Lung (tissue), 12 donors: Measurements from ENCODE around the gene TOM1L2. TPM values are rescaled to one million over a fixed set of nuclear protein-coding genes. Genes with fewer than 3 reads are reported as not detected.
A peak's percentile ranks its signal among the peaks of the same experiment; 100 is the strongest.

Experiments
- ATAC-seq: fragments of 200-7000 bp; cut with Tn5 transposase; one replicate; pipeline ENCODE4 v1.9.1; 2020; ENCODE audit warnings: moderate number of reproducible peaks; ENCODE audit not compliant: insufficient read depth, low FRiP score
- DNase-seq, 3 donors: peaks; one replicate each; pipeline ENCODE4 v3.0.0-alpha.2; 2013 to 2017
- H3K27ac ChIP-seq, 2 donors: one replicate each; pipeline ENCODE4 v1.5.1; 2013; ENCODE audit warnings: mild to moderate bottlenecking in 2 of 2, moderate library complexity in 2 of 2, control low read depth in 1 of 2, inconsistent platforms in 1 of 2, low read depth in 1 of 2, low read length in 1 of 2
- H3K27me3 ChIP-seq, 3 donors: one replicate each; pipeline ENCODE4 v1.5.1; 2013; ENCODE audit warnings: low read length in 2 of 3; ENCODE audit not compliant: control insufficient read depth in 3 of 3, insufficient read depth in 3 of 3
- H3K36me3 ChIP-seq, 4 donors: one replicate each; pipeline ENCODE4 v1.5.1; 2013; ENCODE audit warnings: low read length in 4 of 4, mild to moderate bottlenecking in 1 of 4, moderate library complexity in 1 of 4; ENCODE audit not compliant: control insufficient read depth in 4 of 4, insufficient read depth in 4 of 4
- H3K4me1 ChIP-seq, 5 donors: one replicate each; pipeline ENCODE4 v1.5.1; 2013; ENCODE audit warnings: low read length in 5 of 5, mild to moderate bottlenecking in 2 of 5, moderate library complexity in 1 of 5; ENCODE audit not compliant: control insufficient read depth in 5 of 5, insufficient read depth in 5 of 5
- H3K4me3 ChIP-seq: one replicate; pipeline ENCODE4 v1.5.1; 2013; ENCODE audit warnings: mild to moderate bottlenecking, control low read depth, moderate library complexity
- H3K9ac ChIP-seq, 2 donors: one replicate each; pipeline ENCODE4 v1.5.1; 2013; ENCODE audit warnings: low read length in 2 of 2, control low read depth in 1 of 2; ENCODE audit not compliant: insufficient read depth in 1 of 2
- H3K9me3 ChIP-seq, 4 donors: one replicate each; pipeline ENCODE4 v1.5.1; 2013; ENCODE audit warnings: low read length in 3 of 4, mild to moderate bottlenecking in 1 of 4, moderate library complexity in 1 of 4; ENCODE audit not compliant: control insufficient read depth in 4 of 4, insufficient read depth in 3 of 4
- CTCF ChIP-seq: IDR thresholded peaks from 2 replicates; pipeline ENCODE4 v1.5.1; 2012; ENCODE audit warnings: mild to moderate bottlenecking; ENCODE audit errors: control extremely low read depth, extremely low read depth
- WGBS, 2 donors: extraction: QIAGEN DNeasy Blood & Tissue Kit; methylation state at CpG; one replicate each; pipeline ENCODE4 v1.1.7; 2013; 5-methylcytosine and 5-hydroxymethylcytosine counted together
- polyA plus RNA-seq, 2 donors: library from polyadenylated mRNA; stranded (reverse); fragments of 200-250 nt; gene quantifications; one replicate each; pipeline ENCODE4 v1.2.1, GENCODE V29; 2013
- total RNA-seq, 2 donors: library from RNA; depleted of rRNA in 1 of 2; stranded (reverse); fragments of >200 nt in 1 of 2; gene quantifications; one replicate each; pipeline ENCODE4 v1.2.1, GENCODE V29; 2014 to 2021
- donor health status: control.
- donor health status: control.
- donor health status: Bipolar disorder and iron deficiency.
- donor health status: healthy.
- donor health status: DM: yes; HTN: yes; CAD: no.

TOM1L2 gene
- total and polyA plus RNA-seq, 4 donors = 21.5 to 56.5 (median 35.8) TPM

- WGBS, 2 donors = 84 to 89% methylated on average over 2 of the region's 2 CpGs
- no peak for ATAC-seq
- no peak for TF ChIP-seq CTCF
- H3K36me3 ChIP-seq = peaks cover 0 to 20% (median 5%) of the 10 kb centered on the region in 4 donors
- DNase-seq = no peak
- no peaks in the 10 kb centered on the region for H3K27me3 ChIP-seq
- no peaks in the 10 kb centered on the region for H3K9me3 ChIP-seq
- H3K4me1 ChIP-seq = peaks cover 0 to 10% (median 0%) of the 10 kb centered on the region in 5 donors
- no peak overlapping the region for H3K9ac ChIP-seq
- H3K27ac ChIP-seq = no peak overlapping the region
- H3K4me3 ChIP-seq = no peak overlapping the region
These were observed 47.6 kb upstream of the TOM1L2 start for GRCh38 chr17:18019838-18020154.

GRCh38 chr17:18018411-18018921 is 46.3 kb upstream of the TOM1L2 start:
- Histone ChIP-seq H3K27me3 (no peaks in the 10 kb centered on the region), H3K27ac (no peak overlapping the region), H3K4me3 (no peak overlapping the region), H3K9ac (no peak overlapping the region), H3K4me1 (peaks cover 0 to 10% (median 0%) of the 10 kb centered on the region in 5 donors), H3K36me3 (peaks cover 0 to 18% (median 5%) of the 10 kb centered on the region in 4 donors), H3K9me3 (no peaks in the 10 kb centered on the region)
- 93 to 95% methylated on average over 15 of the region's 15 CpGs for WGBS, 2 donors
- TF ChIP-seq CTCF = no peak
- ATAC-seq (no peak), DNase-seq (no peak)

GRCh38 chr17:18017958-18018357 is 45.8 kb upstream of the TOM1L2 start:
- no peak for DNase-seq

More at GRCh38 chr17:18017958-18018357, 45.8 kb upstream of the TOM1L2 start:
- Histone ChIP-seq H3K27ac (no peak overlapping the region), H3K4me3 (no peak overlapping the region), H3K27me3 (no peaks in the 10 kb centered on the region), H3K4me1 (peaks cover 0 to 10% (median 0%) of the 10 kb centered on the region in 5 donors), H3K9me3 (no peaks in the 10 kb centered on the region), H3K36me3 (peaks cover 0 to 18% (median 5%) of the 10 kb centered on the region in 4 donors), H3K9ac (peak overlapping the region in 1 of 2 donors; percentile 13)
- no peak for TF ChIP-seq CTCF
- WGBS, 2 donors = 64% methylated on average over 3 of the region's 3 CpGs
- no peak for ATAC-seq
